ENCODE data around the gene ZNF138.

The ZNF138 gene

GRCh38 chr7:64876792-64877713 lies 82.8 kb downstream of the ZNF138 start:
- peak; percentile 63 to 67 for DNase-seq

GRCh38 chr7:64877714-64878610 lies 83.7 kb downstream of the ZNF138 start:
- no peak for DNase-seq

GRCh38 chr7:64878684-64879083 lies 84.5 kb downstream of the ZNF138 start:
- no peak for DNase-seq

DNA sequence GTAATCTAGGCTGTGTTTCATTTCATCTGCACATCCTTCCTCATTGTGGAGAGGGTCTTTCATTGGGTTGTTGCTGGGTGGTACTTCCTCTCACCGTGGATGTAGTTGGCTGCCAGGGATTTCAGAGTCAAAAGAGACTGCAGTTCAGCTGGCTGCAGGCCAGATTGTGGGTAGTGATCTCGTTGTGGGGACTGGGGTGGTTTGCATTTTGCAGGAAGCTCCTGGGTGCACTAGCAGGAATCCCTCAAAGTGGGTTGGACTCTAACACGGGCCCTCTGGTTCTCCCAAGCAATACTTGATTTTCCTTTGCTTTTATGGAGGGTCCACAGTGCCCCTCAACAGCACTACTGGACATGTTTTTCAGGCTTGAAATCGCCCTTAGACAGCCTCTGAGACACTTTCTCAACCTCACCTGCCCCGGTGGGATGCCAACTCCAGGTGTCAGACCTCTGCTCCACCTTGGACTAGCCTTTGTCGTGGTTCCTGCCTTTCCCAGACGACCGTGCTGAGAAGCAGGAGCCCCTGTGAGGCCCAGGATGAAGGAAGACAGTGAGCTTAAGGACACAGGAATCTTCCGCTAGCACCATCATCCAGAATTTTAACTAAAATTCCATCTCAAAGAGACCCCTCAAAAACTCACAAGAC lies 85.0 kb downstream of the ZNF138 start:
- no peak for DNase-seq

GRCh38 chr7:64879800-64880199 lies 85.6 kb downstream of the ZNF138 start:
- DNase-seq: no peak

DNA sequence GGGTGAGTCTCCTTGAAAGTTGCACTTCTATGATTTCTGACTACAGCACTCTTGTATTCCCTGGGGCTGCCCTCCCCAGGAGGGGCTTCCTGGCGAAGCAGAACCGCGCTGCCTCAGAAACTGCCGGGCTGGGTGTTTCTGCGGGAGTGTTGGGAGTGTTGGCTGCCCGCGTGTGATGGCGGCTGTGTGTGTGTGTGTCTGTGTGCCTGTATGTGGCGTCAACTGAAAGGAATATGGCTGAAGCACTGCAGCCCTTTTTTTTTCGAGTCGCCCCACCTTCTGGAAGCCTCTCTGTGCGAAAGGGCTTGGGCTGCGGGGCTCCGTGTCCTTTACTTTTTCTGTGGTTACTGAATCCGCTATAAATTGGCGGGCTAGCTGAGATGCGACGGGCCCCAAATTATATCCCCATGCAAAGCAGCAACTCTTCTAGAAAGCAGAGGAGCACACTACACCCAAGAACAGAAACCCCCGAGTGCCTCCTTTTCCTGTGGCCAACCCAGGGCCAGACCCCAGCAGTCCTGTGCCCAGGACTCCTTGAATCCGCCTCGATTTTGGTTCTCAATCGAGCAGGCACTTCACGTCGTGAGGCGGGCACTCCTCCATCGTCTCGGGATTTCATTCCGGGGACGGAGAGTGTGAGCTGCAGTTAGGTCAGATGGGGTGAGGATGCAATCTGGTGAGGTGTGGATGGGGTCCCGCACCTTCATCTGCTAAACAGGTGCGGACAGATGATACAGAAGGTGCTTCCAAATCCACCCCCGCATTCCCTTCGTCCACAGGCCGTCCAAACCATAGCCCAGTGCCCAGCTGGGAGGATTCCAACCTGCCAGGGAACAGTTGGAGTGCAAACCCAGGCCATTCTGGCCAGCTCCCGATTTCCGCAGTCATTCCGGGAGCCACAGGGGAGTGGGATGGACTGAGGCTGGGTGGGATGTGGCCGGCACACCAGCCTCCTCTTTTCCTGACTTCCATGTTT lies 86.4 kb downstream of the ZNF138 start:
- DNase-seq: no peak

DNA sequence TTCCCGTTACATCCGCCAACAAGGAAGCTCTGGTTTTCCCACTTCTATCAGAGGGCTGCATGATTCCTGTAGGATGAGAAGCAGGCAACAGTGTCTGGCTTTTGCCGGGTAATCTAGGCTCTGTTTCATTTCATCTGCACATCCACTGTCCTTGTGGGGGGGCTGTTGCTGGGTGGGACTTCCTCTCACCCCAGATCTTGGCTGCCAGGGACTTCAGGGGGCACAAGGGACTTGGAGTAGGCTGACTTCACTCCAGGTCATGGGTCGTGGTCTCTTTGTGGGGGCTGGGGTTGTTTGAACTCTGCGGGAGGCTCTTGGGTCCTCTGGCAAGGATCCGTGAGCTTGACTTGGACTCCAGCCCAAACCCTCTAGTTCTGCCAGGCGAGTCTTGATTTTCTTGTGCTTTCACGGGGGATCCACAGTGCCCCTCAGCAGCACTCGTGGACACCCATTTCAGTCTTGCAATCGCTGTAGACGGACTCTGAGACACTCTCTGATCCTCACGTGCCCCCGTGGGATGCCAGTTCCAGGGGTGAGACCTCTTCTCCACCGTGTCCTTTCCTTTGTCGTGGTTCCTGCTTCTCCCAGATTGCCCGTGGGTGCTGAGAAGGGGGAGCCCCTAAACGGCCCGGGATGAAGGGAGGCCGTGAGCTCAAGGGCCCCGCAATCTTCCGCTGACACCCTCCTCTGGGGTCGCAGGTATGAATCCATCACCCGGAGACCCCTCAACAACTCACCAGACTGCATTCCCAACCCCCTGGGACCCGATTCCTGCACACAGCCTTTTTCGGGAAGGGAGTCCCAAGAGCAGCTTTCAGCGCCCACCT lies 87.4 kb downstream of the ZNF138 start:
- no peak for DNase-seq

GRCh38 chr7:64882341-64883112 lies 88.3 kb downstream of the ZNF138 start:
- DNase-seq: peak; percentile 21 to 27

Measured in activated CD4-positive, alpha-beta T cell treated with anti-CD3 and anti-CD28 coated beads, Interleukin-2, amount 50 U/mL, for 48 hours (primary cell).